NCI-H2196 (cell line): Measurements from ENCODE around the gene HNRNPU.

Experiments
- DNase-seq: peaks from one replicate; lab custom pipeline; 2025; ENCODE audit not compliant: unreplicated experiment; lab: John Stamatoyannopoulos, UW

The HNRNPU gene

DNA sequence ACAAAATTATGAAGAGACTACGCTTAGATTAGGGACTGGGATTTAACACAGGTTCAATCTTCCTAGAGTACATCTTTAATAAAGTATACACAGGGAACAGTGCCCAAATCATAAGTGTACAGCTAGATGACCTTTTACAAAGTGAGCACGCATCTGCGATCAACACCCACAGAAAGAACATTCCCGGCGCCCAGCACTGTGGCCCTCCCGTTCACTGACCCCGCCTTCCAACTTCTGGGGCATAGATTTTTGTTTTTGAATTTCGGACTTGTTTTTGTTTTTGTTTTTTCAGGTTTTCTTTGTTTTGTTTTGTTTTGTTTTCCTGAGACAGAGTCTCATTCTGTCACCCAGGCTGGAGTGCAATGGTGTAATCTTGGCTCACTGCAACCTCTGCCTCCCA is 59.5 kb downstream of the HNRNPU start:
- DNase-seq: no peak

DNA sequence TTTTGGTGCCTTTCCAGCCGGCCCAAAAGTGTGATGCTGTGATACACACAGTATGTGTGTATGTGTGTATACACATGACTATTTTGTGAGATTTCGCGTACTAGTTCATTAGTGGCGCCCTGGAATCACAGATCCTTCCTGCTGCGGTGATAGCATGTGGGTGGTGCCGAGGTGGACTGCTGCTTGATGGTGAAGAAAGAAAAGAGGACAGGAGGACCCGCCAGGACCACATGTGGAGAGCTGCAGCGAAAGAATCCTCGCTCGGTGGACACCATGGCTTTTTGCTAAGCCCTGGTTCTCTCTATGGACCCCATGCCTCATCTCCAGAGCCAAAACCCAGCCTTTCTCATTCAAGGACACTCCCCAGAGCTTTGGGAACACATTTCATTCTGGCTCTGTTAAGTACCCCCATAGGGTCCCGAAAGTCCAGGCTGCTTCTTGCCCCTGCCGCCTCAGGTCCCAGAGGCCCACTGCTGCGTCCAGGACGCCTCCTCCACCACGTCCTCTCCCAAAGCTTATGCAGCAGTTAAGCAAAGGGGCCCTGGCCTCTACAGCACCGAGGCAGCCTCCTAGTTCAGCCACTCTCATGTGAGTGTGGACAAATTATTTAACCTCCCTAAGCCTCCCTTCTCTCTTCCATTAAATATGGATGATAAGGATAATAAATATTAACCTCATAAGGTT is 61.6 kb downstream of the HNRNPU start:
- DNase-seq: no peak

DNA sequence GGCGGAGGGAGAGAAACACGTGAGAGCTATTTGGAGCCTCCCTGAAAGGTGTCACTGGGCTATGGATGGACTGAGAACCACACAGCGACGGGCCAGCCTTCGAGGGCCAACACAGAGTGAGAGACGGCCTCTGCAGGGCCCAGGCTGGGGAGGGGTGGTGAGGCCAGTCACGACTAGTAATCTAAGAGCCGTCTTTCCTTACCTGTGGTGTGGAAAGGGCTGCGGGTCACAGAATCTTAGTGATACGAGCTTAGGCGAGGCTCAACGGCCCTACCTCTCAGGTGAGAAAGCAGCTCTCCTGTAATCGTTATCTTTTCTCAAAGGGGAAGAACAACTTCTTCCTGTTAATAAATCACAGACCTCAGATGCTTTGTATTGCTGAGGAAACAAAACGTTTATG is 62.3 kb downstream of the HNRNPU start:
- no peak for DNase-seq

DNA sequence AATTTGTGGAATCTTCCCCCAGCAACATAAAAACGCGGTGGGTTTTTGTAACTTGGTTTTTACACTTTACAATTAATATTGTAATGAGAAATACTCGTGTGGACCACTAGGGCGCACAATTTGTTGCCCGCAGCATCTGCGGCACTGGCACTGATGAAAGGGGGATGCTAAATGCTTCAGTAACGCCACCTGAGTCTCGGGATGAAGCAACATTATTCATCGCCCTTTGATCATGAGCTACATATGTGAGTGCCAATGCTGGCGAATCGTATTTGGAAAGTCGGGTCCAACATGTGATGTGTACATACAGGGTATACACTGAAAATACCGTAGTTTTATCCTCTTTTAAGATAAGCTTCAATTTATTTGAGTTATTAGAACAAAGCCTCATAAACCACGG is 63.1 kb downstream of the HNRNPU start:
- no peak for DNase-seq

DNA sequence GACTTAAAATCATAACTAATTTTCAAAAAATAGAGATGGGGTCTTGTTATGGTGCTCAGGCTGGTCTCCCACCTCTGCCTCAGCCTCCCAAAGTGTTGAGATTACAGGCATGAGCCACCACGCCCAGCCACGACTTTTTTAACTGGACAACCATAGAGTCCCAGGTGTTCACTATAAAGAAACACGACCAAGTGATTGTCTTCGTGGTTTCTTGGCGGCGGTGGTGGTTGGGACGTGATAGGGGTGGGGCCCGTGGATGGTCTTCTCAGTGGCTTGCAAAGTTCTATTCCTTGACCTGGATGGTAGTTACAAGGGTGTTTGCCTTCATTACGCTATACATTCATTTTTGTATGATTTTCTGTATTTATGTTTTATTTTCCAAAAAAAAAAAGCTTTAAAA is 63.5 kb downstream of the HNRNPU start:
- no peak for DNase-seq
